Activated gamma-delta T cell (primary cell): ENCODE results near the gene TUBG2.
"Not testable (repeated sequence)": the region's sequence is repeated elsewhere in the genome, so short reads cannot be mapped to it uniquely, and the experiment has no call there.

Experiments used
- DNase-seq: peaks from one replicate; lab custom pipeline; 2025; lab: John Stamatoyannopoulos, UW
- total RNA-seq, 2 donors: gene quantifications; one replicate each; lab custom pipeline; 2026; lab: John Stamatoyannopoulos, UW

The TUBG2 gene
- 18.2 to 21.5 reads per million in 2 donors for total RNA-seq

DNA sequence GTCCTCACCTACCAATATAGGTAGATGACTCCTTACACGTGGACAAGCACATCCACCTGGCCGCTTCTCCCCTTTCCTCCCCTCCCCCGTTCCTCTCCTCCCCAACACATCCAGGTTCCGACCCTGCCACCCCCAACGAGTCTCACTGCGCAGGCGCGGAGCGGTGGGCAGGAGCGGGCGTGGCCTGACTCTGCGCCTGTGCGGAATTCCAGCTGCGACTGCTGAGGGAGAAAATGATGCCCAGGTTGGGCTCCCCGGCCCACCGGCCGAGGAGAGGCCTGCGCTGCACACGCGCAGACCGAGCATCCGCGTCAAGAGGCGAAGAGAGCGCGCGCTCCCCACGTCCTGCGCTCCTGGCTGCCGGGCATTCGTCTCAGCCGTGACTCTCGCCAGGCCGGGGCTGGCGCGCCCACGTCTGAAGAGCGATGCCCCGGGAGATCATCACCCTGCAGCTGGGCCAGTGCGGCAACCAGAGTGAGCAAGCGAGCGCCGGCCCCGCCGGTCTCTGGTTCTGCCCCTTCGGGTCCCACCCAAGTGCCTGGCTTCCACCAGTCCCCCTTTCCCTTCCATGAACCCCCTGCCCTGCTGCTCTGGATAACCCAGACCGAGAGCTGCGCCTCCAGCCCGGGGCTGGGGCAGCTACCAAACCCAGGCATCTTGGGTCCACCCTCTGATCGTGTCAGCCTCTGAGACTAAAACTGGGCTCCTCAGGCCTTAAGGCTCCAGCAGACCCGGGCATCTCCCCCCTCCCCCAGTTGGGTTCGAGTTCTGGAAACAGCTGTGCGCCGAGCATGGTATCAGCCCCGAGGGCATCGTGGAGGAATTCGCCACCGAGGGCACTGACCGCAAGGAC lies at the start of gene TUBG2:
TUBG2 (plus strand) TSS at position 206 of the 853 bp plus-strand sequence; CDS start at position 426, 220 bp downstream.
- peak; percentile 51 for DNase-seq

DNA sequence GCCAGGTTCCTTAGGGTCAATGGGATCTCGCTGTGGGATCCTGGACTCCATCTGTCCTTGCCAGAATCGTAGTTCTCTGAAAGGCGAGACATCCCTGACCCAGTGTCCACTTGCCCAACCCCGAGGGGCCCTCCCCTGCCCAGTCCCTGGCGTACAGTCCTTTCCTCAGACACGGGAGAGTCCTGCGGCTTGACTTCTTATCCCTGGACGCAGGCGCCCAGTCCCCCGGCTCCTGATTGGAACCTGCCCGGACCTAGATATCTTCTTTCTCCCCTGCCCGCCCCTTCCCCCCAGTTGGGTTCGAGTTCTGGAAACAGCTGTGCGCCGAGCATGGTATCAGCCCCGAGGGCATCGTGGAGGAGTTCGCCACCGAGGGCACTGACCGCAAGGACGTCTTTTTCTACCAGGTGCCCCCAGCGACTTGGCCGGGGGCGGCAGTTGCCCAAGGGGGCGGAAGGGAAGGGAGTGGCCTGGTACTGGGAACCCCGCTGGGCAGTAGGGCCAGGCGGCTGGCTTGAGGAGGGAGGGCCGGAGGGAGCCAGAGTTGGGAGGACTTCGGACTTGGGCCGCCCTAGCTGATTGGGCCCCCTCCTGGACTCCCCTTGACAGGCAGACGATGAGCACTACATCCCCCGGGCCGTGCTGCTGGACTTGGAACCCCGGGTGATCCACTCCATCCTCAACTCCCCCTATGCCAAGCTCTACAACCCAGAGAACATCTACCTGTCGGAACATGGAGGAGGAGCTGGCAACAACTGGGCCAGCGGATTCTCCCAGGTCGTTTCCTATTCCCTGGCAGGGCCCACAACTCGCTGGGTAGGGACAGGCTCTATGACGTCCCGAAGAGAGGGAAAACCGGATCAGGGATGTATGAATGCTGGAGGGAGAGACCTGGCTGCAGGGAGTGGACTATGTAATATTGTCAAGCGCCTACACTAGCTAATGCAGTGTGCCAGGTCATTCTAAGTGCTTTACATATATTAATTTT lies 49.0 kb upstream of the TUBG2 start:
- not testable (repeated sequence) for DNase-seq

DNA sequence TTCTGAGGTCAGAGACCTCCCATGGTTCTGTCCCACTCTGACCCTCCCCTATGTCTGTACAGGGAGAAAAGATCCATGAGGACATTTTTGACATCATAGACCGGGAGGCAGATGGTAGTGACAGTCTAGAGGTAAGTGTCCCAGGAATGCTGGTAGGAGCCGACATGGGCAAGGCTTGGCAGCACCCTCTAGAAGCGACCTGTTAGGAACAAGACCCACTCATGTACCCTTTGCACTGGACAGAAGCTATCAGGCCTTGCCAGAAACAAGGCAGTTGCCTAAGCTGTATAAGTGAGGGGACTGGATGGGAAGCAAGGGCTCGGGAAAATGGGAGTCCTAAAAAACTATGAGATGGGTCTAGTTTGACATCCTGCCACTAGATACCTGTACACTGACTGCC lies 47.1 kb upstream of the TUBG2 start:
- no peak for DNase-seq

DNA sequence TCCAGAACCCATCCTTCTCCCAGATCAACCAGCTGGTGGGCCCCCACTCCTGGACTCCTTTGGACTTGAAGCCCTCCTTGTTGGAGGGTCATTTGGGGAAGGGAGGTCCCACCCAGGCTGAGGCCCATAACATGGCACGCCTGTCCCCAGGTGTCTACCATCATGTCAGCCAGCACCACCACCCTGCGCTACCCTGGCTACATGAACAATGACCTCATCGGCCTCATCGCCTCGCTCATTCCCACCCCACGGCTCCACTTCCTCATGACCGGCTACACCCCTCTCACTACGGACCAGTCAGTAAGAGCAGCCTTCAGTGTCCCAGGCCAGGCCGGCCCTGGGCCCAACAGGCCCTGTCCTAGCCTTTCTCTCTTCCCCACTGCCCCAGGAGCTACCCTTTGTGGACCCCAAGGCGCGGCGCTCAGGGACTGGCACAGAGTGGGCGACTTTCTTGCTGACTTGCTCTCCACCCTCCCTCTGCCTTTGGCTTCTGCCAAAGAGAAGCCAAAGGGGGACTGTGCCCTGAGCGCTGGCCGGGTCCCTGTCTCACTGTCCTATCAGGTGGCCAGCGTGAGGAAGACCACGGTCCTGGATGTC lies 45.3 kb upstream of the TUBG2 start:
- DNase-seq = no peak

DNA sequence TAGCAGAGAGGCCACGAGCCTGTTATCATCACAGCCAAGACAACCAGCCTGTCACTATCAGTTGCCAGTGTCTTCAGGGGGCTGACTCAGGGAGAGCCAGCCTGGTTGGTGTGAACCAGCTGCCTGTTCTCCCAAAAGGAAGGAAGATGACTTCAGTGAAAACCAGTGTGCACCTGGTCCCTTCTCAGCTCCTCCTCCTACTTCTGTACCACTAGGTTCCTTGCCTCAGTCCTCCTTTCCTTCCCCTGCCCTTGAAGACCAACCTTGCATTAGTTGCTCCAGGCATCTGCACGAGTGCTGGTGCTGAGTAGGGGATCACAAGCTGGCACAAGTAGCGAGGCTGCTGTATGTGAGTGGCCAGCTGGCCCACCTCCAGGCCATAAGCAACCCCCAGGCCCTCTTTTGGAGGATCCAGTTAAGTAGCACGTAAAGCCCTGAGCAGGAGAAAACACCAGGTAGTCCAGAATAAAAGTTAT lies 41.1 kb upstream of the TUBG2 start:
- DNase-seq = no peak

DNA sequence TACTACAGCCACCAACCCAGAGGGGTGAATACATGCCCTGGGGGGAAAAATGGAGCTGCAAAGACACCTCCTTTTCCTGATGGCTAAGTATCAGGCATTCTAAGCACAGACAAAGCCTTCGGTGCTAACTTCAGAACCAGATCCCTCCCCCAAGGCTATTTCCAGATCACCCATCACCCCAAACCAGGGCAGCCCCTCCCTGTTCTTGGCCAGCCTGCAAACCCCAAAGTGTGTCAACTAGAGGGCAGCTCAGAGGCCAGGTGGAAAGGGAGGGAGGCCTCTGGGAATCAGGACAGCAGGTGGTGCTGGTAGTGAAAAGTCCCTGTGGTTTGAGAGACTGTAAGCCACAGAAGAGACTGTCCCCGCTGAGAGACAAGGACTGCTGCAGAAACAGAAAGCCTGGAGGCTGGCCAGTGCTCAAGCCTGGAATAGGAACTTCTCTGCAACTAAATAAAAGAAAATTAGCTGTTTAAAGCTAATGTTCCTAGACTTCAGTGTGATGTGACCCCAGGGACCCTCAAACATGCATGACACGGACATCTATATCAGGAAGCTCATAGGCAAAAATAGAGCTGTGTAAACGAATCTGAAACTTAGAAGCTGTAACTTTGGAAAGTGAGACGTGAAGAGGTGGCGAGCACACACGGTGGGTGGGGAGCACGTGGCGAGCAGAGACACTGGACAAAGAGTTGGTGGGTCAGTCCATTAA lies 40.5 kb upstream of the TUBG2 start:
- DNase-seq = no peak

DNA sequence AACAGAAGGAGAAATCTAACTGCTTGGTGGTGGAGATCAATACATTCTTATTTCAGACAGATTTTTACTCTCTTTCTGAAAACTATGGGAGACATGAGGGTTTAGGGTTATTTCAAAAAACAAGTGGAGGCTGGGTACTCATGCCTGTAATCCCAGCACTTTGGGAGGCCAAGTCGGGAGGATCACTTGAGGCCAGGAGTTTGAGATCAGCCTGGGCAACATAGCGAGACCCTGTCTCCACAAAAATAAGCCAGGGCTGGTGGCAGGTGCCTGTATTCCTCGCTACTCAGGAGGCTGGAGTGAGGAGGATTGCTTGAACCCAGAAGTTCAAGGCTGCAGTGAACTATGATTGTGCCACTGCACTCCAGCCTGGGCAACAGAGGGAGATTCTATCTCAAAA lies 37.1 kb upstream of the TUBG2 start:
- not testable (repeated sequence) for DNase-seq

DNA sequence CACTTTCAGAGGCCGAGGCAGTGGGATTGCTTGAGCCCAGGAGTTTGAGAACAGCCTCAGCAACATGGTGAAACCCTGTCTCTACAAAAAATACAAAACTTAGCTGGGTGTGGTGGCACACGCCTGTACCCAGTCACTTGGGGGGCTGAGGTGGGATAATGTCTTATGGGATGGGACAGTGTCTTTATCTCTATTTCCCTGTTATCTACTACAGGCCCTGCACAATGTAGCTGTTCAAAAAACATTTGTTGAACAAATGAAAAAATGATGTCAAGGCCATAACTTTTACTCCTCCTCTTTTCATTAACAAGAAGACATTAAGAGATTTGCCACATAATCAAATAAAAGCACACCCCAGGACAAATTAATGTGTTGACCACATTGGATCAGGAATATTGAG lies 35.8 kb upstream of the TUBG2 start:
- DNase-seq = no peak

DNA sequence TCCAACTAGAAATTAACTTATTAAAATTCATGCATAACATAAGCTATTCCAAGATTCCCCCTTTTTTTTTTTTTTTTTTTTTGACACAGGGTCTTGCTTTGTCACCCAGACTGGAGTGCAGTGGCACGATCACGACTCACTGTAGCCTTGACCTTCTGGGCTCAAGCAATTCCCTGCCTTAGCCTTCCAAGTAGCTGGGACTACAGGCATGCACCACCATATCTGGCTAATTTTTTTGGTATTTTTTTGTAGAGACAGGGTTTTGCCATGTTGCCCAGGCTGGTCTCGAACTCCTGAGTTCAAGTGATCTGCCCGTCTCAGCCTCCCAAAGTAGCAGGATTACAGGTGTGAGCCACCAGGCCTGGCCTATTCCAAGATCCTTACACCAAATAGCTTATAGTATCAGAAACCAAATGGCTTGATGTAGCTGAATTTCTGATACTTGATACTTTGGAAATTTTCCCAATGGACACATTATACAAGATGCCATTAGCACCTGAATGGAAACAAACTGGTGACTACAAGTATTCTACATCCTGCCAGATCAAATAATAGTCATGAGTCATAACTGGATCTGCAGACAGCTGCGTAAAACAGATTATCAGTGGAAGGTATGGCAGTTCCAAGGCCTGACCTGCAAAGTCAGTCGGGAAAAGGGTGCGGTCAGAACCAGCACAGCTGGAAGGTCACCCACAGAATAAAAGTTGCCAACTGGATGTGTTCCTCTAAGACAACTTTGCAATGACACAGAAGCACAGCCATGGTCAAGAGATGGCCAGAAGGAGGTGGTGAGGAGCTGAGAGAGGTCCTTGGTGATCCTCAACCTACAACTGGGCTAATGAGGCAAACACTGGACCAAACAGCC lies 35.1 kb upstream of the TUBG2 start:
- DNase-seq = no peak

DNA sequence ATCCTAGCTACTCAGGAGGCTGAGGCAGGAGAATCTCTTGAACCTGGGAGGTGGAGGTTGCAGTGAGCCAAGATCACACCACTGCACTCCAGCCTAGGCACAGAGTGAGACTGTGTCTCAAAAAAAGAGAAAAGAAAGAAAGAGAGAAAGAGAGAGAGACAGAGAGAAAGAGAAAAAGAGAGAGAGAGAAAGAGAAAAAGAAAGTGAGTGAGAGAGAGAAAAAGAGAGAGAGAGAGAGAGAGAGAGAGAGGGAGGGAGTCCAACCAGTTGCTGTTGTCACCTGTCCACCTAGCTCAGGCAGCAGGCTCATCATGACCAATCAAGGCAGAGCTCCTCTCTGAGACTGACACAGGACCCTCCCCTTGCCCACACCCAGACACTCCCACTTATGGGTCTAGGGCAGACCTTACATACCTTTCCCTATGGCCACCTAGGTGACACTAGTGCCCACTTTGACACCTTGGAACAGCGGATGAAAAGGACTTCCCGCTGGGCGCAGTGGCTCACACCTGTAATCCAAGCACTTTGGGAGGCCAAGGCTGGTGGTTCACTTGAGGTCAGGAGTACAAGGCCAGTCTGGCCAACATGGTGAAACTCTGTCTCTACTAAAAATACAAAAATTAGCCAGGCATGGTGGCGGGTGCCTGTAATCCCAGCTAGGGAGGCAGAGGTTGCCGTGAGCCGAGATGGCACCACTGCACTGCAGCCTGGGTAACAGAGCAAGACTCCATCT lies 31.9 kb upstream of the TUBG2 start:
- not testable (repeated sequence) for DNase-seq

DNA sequence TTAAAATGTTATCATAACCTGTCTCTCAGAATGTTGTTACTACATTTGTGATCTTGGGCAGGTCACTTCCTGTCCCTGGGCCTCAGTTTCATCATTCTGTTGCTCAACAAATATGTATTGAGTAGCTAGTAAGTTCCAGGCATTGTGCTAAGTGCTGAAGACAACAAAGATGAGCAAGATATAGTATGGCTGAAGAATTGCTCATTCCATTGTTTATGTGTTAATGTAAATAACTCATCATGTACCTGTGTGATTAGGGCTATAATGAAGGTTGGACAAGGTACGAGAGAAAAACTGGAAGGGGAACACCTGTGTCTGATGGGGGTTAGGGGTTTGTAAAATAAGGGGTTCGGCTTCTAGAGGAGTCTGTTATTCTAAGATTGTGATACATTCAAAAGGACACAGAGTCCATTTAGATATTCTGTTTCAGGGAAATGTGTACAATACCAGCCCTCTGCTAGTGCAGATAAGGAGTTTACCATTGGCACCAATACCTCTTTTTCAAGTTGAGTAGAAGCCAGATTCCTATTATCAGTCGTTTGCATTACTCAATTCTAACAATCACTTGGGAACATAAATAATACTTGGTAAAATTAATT lies 29.6 kb upstream of the TUBG2 start:
- DNase-seq = no peak

DNA sequence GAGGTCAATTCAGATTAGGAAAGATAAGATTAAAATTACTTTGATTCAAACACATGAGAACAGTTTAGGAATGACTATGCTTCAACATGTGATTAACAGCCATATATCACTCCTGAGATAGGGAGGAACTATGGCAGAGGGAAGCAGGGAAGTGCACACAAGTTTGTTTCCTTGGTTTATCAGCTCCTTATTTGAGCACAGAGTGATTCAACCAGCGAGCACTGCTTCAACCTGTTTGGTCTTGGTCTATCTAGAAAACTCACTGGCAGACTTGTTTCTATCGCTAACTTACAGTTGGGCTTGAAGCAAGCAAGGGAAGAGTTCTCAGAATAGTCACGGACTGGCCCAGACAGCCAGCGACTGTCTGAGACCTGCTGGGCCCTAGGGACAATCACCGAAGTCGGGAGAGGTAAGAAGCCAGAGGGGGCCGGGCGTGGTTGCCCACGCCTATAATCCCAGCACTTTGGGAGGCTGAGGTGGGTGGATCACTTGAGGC lies 26.1 kb upstream of the TUBG2 start:
- DNase-seq = no peak

DNA sequence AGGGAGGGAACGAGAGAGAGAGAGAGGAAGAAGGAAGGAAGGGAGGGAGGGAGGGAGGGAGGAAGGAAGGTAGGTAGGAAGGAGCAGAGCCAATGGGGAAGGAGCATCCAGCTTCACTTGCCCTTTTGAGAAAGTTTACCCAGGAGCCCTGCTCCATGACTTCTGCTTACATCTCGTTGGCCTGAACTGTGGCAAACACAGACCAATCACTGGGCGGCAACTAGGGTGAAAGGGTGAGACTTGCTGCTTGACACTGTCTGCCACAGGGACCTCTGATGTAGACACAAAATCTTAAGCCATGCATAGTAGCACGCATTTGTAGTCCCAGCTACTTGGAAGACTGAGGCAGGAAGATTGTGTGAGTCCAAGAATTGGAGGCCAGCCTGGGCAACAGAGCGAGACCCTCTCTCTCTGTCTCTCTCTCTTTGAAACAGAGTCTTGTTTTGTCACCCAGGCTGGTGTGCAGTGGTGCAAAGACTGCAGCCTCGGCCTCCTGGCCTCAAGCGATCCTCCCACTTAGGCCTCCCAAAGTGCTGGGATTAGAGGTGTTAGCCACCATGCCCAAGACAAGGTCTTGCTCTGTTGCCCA lies 19.5 kb upstream of the TUBG2 start:
- DNase-seq = no peak

DNA sequence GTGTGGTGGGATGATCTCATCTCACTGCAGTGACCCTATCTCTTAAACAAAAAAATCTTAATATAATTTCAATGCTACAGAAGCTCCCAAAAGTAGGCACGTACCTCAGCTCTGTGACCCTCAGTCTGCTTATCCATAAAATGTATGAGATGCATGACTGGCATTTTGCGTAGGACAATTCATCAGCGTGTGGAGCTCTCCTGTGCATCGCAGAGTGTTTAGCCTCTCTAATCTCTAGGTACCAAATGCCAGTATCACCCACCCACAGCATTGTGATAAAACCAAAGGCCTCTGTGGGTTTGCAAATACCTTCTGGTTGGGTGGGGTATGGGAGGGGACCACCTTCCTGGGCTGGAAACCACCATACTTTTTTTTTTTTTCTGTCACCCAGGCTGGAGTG lies 19.0 kb upstream of the TUBG2 start:
- no peak for DNase-seq

DNA sequence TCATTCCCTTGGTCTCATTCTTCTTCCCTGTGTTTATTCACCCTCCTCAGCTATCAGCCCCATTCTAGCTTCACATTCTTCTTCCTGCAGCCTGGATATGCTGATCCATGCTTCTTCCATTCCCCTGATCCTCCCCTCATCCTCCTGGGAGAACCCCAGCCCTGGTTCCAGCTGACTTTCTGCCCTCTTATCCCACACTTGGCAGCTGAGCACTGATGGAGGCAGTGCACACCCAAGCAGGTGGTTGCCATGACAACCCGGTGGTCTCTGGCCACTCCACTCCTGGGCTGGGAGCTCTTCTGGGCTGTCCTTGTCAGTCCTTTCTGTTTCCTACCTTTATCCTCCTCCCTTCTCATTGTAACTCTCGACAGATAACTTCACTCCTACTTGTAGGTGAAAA lies 16.7 kb upstream of the TUBG2 start:
- DNase-seq = no peak

DNA sequence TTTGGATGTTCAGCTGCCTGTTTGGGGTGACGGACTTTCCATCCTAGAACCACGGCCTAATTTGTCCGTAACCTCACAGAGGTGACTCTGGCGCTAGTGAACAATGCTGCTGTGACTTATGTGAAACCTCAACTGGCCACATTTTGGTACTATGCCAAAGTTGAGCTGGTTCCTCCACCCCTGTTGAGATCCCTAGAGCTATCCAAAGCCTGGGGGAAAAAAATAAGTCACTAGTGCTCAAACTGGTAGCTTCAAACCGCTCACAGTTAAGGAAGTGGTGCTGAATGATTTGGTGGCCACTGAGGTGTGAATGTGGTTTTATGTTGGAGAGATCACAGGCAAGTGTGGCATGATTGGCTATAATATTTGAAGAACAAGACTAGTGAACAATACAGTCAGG lies 11.3 kb upstream of the TUBG2 start:
- no peak for DNase-seq

DNA sequence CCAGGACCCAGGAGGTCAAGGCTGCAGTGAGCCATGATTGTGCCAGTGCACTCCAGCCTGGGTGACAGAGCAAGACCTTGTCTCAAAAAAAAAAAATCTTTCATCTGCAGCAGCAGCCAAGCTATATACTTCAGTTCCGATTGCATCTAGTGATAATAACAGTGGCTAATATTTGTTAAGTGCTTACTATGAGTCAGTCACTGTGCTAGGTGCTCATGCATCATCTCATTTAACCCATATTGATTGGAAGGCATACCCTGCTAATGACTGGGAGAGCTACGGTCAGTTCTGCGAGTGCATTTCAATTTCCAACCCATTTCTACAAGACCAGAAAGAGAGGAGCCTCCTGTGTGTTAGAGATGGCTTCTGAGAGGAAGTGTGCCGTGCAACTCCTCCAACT lies 7.7 kb upstream of the TUBG2 start:
- no peak for DNase-seq

DNA sequence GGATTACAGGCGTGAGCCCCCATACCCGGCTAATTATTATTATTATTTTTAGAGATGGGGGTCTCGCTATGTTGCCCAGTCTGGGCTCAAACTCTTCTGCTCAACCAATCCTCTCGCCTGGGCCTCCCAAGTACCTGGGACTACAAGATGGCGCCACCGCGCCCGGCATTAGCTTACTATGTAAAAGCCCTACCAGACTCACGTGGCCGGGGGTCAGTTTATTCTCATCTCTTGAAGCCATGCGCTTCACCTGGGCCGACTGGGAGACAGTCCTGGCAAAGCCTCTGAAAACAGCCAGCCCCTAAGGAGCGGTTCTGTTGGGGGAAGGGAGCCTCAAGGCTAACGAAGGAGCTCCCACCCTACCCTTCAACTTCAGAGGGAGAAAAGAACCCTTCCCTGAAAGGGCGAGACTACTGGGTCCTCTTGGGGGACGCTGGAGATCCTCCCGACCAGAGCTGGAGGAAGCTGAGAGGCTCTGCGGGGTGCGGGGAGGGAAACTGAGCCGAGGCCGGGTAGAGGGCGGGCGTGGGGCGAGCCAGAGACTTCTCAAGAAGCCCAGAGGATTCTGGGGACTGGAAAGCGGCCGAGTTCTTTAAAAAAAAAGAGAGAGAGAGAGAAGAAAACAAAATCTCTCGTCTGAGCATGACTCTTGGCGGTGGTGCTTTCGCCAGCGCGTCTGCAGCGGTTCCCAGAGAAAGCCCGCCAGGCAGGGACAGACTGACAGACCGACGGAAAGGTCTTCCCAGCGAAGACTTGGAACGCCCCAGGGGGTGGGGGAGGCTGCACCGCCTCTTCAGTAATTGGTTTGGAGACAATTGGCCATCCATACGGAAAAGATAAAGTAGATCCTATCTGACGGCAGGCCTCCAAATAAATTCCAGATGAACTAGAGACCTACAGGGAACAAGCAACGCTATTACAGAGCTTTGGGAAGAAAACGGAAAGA lies 5.6 kb upstream of the TUBG2 start:
- no peak for DNase-seq
